HG03139 (cell line): ENCODE results near the gene NUDT15.

ENCODE experiments used
- ATAC-seq: cut with Tn5 transposase; IDR thresholded peaks from one replicate; pipeline ENCODE4 v1.9.1; 2021; ENCODE audit not compliant: unreplicated experiment

NUDT15 gene

GRCh38 chr13:48096670-48097069 lies 59.1 kb downstream of the NUDT15 start:
- ATAC-seq, result no peak
